ENCODE measurements around the gene CXCR5. TPM values are rescaled to one million over a fixed set of nuclear protein-coding genes. Genes with fewer than 3 reads are reported as not detected.
A peak's percentile ranks its signal among the peaks of the same experiment; 100 is the strongest.

The CXCR5 gene
- total and polyA plus RNA-seq, 7 donors = under 0.01 to 11.5 (median 0.23) TPM; not detected in 4

- H3K27ac ChIP-seq = peak overlapping the region; percentile 95 to 100 (median 100)
- TF ChIP-seq POLR2A (IDR thresholded peaks at IDR 0.05) (no peak), POLR2AphosphoS5 (IDR thresholded peaks at IDR 0.05) (no peak), EP300 (IDR thresholded peaks at IDR 0.05) (no peak), CTCF (IDR thresholded peaks at IDR 0.05) (no peak)
- peaks cover 0 to 78% (median 72%) of the 10 kb centered on the region in 4 donors for H3K4me1 ChIP-seq
- 6 to 14% methylated on average over 7 of the region's 7 CpGs for WGBS, 2 donors
- H3K4me3 ChIP-seq = peak overlapping the region; percentile 88 to 98 (median 90)
- DNase-seq = peak; percentile 65
- intact Hi-C loops (cut with DNase I) = loop anchor here (2.0 kb wide), 1 partner anchor 133 kb away; the partner anchor contains the start of gene DDX6
- no peaks in the 10 kb centered on the region for H3K9me3 ChIP-seq
- H3K36me3 ChIP-seq = no peaks in the 10 kb centered on the region
- no peaks in the 10 kb centered on the region for H3K27me3 ChIP-seq
Observed at GRCh38 chr11:118923721-118924587, 40.3 kb downstream of the CXCR5 start.

GRCh38 chr11:118924591-118925585 lies 41.2 kb downstream of the CXCR5 start:
- peaks cover 0 to 72% (median 64%) of the 10 kb centered on the region in 4 donors for H3K4me1 ChIP-seq
- H3K36me3 ChIP-seq = no peaks in the 10 kb centered on the region
- no peaks in the 10 kb centered on the region for H3K27me3 ChIP-seq
- DNase-seq = peak; percentile 86
- intact Hi-C loops (cut with DNase I) = loop anchor here (2.0 to 5.0 kb wide), 3 partner anchors 33 to 318 kb away; partner anchors contain the start of genes DDX6 and PHLDB1
- no peaks in the 10 kb centered on the region for H3K9me3 ChIP-seq
- peak overlapping the region; percentile 95 to 100 (median 100) for H3K27ac ChIP-seq
- TF ChIP-seq EP300 (IDR thresholded peaks at IDR 0.05) = no peak
- TF ChIP-seq CTCF (IDR thresholded peaks at IDR 0.05) = no peak
- peak in 2 of 4 donors; percentile 4 to 38 for TF ChIP-seq POLR2AphosphoS5 (IDR thresholded peaks at IDR 0.05)
- no peak for TF ChIP-seq POLR2A (IDR thresholded peaks at IDR 0.05)
- 0 to 1% methylated on average over 45 of the region's 45 CpGs for WGBS, 2 donors
- H3K4me3 ChIP-seq = peak overlapping the region; percentile 88 to 98 (median 90)

GRCh38 chr11:118927554-118928100 lies 43.9 kb downstream of the CXCR5 start:
- H3K9me3 ChIP-seq = no peaks in the 10 kb centered on the region
- WGBS, 2 donors = 5 to 13% methylated on average over 7 of the region's 7 CpGs
- peaks cover 0 to 56% (median 47%) of the 10 kb centered on the region in 4 donors for H3K4me1 ChIP-seq
- DNase-seq = no peak
- intact Hi-C loops (cut with DNase I) = loop anchor here (5.0 kb wide), 2 partner anchors 35 to 320 kb away; partner anchors contain the start of gene PHLDB1
- TF ChIP-seq POLR2A (IDR thresholded peaks at IDR 0.05) (no peak), EP300 (IDR thresholded peaks at IDR 0.05) (no peak), POLR2AphosphoS5 (IDR thresholded peaks at IDR 0.05) (no peak), CTCF (IDR thresholded peaks at IDR 0.05) (no peak)
- H3K36me3 ChIP-seq = no peaks in the 10 kb centered on the region
- H3K27me3 ChIP-seq = no peaks in the 10 kb centered on the region
- H3K27ac ChIP-seq = peak overlapping the region; percentile 95 to 100 (median 100)
- peak overlapping the region in 2 of 4 donors; percentile 86 to 91 for H3K4me3 ChIP-seq

All from sigmoid colon (tissue), 7 donors.